Measurements from ENCODE around the gene RUFY4. TPM values are rescaled to one million over a fixed set of nuclear protein-coding genes. Genes with fewer than 3 reads are reported as not detected.
A peak's percentile ranks its signal among the peaks of the same experiment; 100 is the strongest.

RUFY4 gene
- total RNA-seq, 1 experiment from 2014 or later = 0.66 TPM

DNA sequence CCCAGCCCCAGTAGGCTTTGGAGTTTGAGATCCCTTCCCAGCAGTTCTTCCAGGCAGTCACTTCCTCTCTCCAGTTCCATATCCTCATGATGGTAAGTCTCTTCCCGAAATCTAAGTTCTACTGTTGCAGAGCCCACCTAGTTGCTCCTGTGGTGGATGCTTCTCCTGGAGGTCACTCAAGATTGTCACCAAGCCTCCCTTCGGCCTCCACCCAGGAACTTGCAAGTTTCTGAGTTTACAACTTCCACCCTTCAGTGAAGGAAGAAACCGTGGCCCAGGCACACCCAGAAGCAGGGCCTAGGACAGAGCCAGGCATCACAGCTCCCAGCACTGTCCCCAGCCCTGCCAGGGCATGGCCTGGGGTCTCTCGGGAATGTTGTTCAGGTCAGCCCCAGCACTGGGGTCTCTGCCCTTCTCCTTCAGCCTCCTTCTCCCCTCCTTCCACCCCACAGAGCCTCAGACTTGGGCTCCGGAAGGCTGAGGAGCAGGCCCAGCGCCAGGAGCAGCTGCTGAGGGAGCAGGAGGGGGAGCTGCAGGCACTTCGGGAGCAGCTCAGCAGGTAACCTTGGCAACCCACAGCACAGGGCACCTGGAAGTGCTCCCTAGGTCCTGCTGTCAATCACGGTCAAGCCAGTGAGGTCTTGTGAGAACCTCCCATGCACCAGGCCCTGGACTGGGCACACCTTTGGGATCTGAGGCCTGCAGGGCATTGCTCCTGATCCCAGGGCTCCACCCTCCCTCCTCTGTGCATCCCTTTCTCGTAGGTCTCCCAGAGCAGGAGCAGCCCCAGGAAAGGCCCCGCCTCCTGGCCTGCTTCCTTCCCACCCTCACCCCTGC, 7.1 kb downstream of the RUFY4 start:
- H3K36me3 Mint-ChIP-seq (ENCODE audit: insufficient read depth in 1 of 3, low read depth in 3 of 3) = no peaks in the 10 kb centered on the region; a peak in 1 of 7 replicates
- Histone ChIP-seq H3K18ac (ENCODE audit: insufficient read length, low read depth, low read length) (no peak overlapping the region), H3K23ac (ENCODE audit: insufficient read length, low read depth, low read length) (no peak overlapping the region), H4K91ac (ENCODE audit: insufficient read length, low read depth, low read length) (no peak overlapping the region), H3K9me3 (ENCODE audit: control insufficient read depth, low read depth, low read length) (no peaks in the 10 kb centered on the region), H3K27me3 (ENCODE audit: insufficient read depth, low read length) (no peaks in the 10 kb centered on the region; the same call in 1 of the 2 replicates), H3K14ac (ENCODE audit: insufficient read depth, low read length) (no peak overlapping the region; the same call in 1 of the 2 replicates), H3K4me2 (ENCODE audit: insufficient read depth, insufficient read length, low read length) (no peak overlapping the region), H2BK12ac (ENCODE audit: insufficient read length, low read depth, low read length) (no peak overlapping the region), H4K5ac (ENCODE audit: insufficient read length, low read depth, low read length) (no peak overlapping the region), H2BK15ac (ENCODE audit: low read depth, low read length) (no peak overlapping the region), H3K79me2 (ENCODE audit: insufficient read depth, low read length) (no peaks in the 10 kb centered on the region), H3T11ph (ENCODE audit: low read length) (no peak overlapping the region), H3K4ac (ENCODE audit: low read depth, low read length) (no peak overlapping the region), H4K20me1 (ENCODE audit: control insufficient read depth, insufficient read depth, insufficient read length) (no peaks in the 10 kb centered on the region), H2AK5ac (ENCODE audit: insufficient read length, low read length) (no peak overlapping the region), H2BK5ac (ENCODE audit: insufficient read length, low read length) (no peak overlapping the region), H3K4me1 (ENCODE audit: insufficient read depth, low read length) (no peaks in the 10 kb centered on the region; the same call in 1 of the 2 replicates), H2BK20ac (ENCODE audit: low read depth, low read length, poor library complexity, severe bottlenecking) (no peak overlapping the region), H3K9ac (ENCODE audit: extremely low read depth, insufficient read length, low read length) (no peak overlapping the region), H2AFZ (ENCODE audit: low read length) (no peak overlapping the region), H3K56ac (ENCODE audit: insufficient read length, low read depth, low read length) (no peak overlapping the region), H3K79me1 (ENCODE audit: insufficient read depth, low read depth, low read length, poor library complexity, severe bottlenecking) (no peaks in the 10 kb centered on the region), H4K8ac (replicated peaks; ENCODE audit: insufficient read length, low read depth, low read length) (no peak overlapping the region), H3K23me2 (ENCODE audit: insufficient read length, low read depth, low read length, poor library complexity, severe bottlenecking) (no peaks in the 10 kb centered on the region), H3K27ac (ENCODE audit: insufficient read length, low read depth, low read length) (no peak overlapping the region), H2BK120ac (ENCODE audit: low read depth, low read length, poor library complexity, severe bottlenecking) (no peak overlapping the region)
- H3K9me3 Mint-ChIP-seq = no peaks in the 10 kb centered on the region
- no peak overlapping the region for H3K4me3 Mint-ChIP-seq
- peaks cover 2 to 9% of the 10 kb centered on the region in 2 experiments; a peak in 2 of 4 replicates for H3K4me1 Mint-ChIP-seq
- TF ChIP-seq, protein P1, sequence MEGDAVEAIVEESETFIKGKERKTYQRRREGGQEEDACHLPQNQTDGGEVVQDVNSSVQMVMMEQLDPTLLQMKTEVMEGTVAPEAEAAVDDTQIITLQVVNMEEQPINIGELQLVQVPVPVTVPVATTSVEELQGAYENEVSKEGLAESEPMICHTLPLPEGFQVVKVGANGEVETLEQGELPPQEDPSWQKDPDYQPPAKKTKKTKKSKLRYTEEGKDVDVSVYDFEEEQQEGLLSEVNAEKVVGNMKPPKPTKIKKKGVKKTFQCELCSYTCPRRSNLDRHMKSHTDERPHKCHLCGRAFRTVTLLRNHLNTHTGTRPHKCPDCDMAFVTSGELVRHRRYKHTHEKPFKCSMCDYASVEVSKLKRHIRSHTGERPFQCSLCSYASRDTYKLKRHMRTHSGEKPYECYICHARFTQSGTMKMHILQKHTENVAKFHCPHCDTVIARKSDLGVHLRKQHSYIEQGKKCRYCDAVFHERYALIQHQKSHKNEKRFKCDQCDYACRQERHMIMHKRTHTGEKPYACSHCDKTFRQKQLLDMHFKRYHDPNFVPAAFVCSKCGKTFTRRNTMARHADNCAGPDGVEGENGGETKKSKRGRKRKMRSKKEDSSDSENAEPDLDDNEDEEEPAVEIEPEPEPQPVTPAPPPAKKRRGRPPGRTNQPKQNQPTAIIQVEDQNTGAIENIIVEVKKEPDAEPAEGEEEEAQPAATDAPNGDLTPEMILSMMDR (conservative IDR thresholded peaks at IDR 0.05) = no peak
- peaks cover 15% of the 10 kb centered on the region for H3K27me3 Mint-ChIP-seq (ENCODE audit: low read depth)
- no CpG with 5 or more reads among the region's 10 CpGs for WGBS (ENCODE audit: extremely low coverage, insufficient read length, low lambda C conversion rate)
- DNase-seq = peak; percentile 72
- H3K27ac Mint-ChIP-seq = no peak overlapping the region

Data from H9 (cell line).